Endodermal cell (in vitro differentiated cells): Measurements from ENCODE around the gene NCOR1. TPM values are rescaled to one million over a fixed set of nuclear protein-coding genes. Genes with fewer than 3 reads are reported as not detected.

Experiments
- DNase-seq: peaks from one replicate; pipeline ENCODE4 v3.0.0-alpha.2; 2017
- H3K27ac ChIP-seq: 2 replicates; pipeline ENCODE4 v1.5.1; 2013; ENCODE audit warnings: mild to moderate bottlenecking, low read depth, low read length, moderate library complexity
- H3K27me3 ChIP-seq: 2 replicates; pipeline ENCODE4 v1.6.1; 2013; ENCODE audit warnings: mild to moderate bottlenecking, low read length, moderate library complexity; ENCODE audit not compliant: insufficient read depth, control insufficient read depth, poor library complexity, severe bottlenecking
- H3K36me3 ChIP-seq: 2 replicates; pipeline ENCODE4 v1.7.0; 2013; ENCODE audit warnings: mild to moderate bottlenecking, low read length, moderate library complexity; ENCODE audit not compliant: control insufficient read depth, insufficient read depth
- H3K4me1 ChIP-seq: one replicate; pipeline ENCODE4 v1.7.0; 2013; ENCODE audit warnings: low read length; ENCODE audit not compliant: control insufficient read depth, insufficient read depth
- H3K4me3 ChIP-seq: 2 replicates; pipeline ENCODE4 v1.5.1; 2013; ENCODE audit warnings: mild to moderate bottlenecking, low read length, moderate library complexity
- H3K9ac ChIP-seq: 2 replicates; pipeline ENCODE4 v1.6.1; 2013; ENCODE audit warnings: mild to moderate bottlenecking, low read length, moderate library complexity; ENCODE audit not compliant: poor library complexity, severe bottlenecking; ENCODE audit errors: extremely low read depth
- H3K9me3 ChIP-seq: 2 replicates; pipeline ENCODE4 v1.6.1; 2013; ENCODE audit warnings: mild to moderate bottlenecking, low read length, moderate library complexity; ENCODE audit not compliant: control insufficient read depth
- H3K27ac Mint-ChIP-seq: 2 replicates; pipeline ENCODE4 v1.8.0; 2020; ENCODE audit warnings: mixed read lengths
- H3K27me3 Mint-ChIP-seq: 2 replicates; pipeline ENCODE4 v1.8.0; 2021; ENCODE audit warnings: mild to moderate bottlenecking, mixed read lengths; ENCODE audit not compliant: insufficient read depth
- H3K36me3 Mint-ChIP-seq: 2 replicates; pipeline ENCODE4 v1.8.0; 2020; ENCODE audit warnings: low read depth, mixed read lengths
- H3K4me1 Mint-ChIP-seq: 2 replicates; pipeline ENCODE4 v1.8.0; 2020; ENCODE audit warnings: mixed read lengths
- H3K4me3 Mint-ChIP-seq: 2 replicates; pipeline ENCODE4 v1.8.0; 2020; ENCODE audit warnings: mild to moderate bottlenecking, moderate library complexity, mixed read lengths
- H3K9me3 Mint-ChIP-seq: 2 replicates; pipeline ENCODE4 v1.8.0; 2020; ENCODE audit warnings: mild to moderate bottlenecking, mixed read lengths
- WGBS, 2 experiments: methylation state at CpG; one replicate each; pipeline versions ENCODE4 v1.1.5 to v1.1.7; 2013; ENCODE audit warnings: missing lambda C conversion rate in 2 of 2, mixed read lengths in 1 of 2; ENCODE audit not compliant: insufficient coverage in 1 of 2, insufficient read length in 1 of 2; 5-methylcytosine and 5-hydroxymethylcytosine counted together
- total RNA-seq, 2 donors: library from RNA; stranded (reverse); fragmentation: NEBNext Ultra II Directional in 1 of 2; extraction: Animal tissue kit (Norgen Biotek cat#: 25700) in 1 of 2; gene quantifications; 2 replicates in 1 of 2; 3 replicates in 1 of 2; pipeline ENCODE4 v1.2.1, GENCODE V29; 2021
- TF ChIP-seq, protein P1 (sequence below): fragments of 200-600 bp; sonication (generic); conservative IDR thresholded peaks from 2 replicates; pipeline ENCODE4 v1.5.0; 2021; ENCODE audit warnings: antibody characterized with exemption, mild to moderate bottlenecking

NCOR1 gene
- total RNA-seq, 2 donors from 2014 or later, result 112 to 141 TPM

- no peaks in the 10 kb centered on the region for H3K4me1 ChIP-seq
- H3K27me3 Mint-ChIP-seq, result no peaks in the 10 kb centered on the region
- 96 to 97% methylated on average over 4 of the region's 4 CpGs for WGBS, 2 experiments
- no peaks in the 10 kb centered on the region for H3K4me1 Mint-ChIP-seq
- no peak overlapping the region for H3K4me3 ChIP-seq
- no peak for DNase-seq
- H3K4me3 Mint-ChIP-seq, result no peak overlapping the region
- H3K27ac ChIP-seq, result no peak overlapping the region
- peaks cover 54% of the 10 kb centered on the region for H3K36me3 Mint-ChIP-seq
- TF ChIP-seq, protein P1, sequence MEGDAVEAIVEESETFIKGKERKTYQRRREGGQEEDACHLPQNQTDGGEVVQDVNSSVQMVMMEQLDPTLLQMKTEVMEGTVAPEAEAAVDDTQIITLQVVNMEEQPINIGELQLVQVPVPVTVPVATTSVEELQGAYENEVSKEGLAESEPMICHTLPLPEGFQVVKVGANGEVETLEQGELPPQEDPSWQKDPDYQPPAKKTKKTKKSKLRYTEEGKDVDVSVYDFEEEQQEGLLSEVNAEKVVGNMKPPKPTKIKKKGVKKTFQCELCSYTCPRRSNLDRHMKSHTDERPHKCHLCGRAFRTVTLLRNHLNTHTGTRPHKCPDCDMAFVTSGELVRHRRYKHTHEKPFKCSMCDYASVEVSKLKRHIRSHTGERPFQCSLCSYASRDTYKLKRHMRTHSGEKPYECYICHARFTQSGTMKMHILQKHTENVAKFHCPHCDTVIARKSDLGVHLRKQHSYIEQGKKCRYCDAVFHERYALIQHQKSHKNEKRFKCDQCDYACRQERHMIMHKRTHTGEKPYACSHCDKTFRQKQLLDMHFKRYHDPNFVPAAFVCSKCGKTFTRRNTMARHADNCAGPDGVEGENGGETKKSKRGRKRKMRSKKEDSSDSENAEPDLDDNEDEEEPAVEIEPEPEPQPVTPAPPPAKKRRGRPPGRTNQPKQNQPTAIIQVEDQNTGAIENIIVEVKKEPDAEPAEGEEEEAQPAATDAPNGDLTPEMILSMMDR, result no peak
- no peaks in the 10 kb centered on the region for H3K9me3 ChIP-seq
- no peaks in the 10 kb centered on the region for H3K27me3 ChIP-seq
- no peaks in the 10 kb centered on the region for H3K9me3 Mint-ChIP-seq
- H3K27ac Mint-ChIP-seq, result no peak overlapping the region
- H3K36me3 ChIP-seq, result peaks cover 78% of the 10 kb centered on the region
- H3K9ac ChIP-seq, result no peak overlapping the region
These were observed 24.5 kb downstream of the NCOR1 start for GRCh38 chr17:16190703-16191360.

DNA sequence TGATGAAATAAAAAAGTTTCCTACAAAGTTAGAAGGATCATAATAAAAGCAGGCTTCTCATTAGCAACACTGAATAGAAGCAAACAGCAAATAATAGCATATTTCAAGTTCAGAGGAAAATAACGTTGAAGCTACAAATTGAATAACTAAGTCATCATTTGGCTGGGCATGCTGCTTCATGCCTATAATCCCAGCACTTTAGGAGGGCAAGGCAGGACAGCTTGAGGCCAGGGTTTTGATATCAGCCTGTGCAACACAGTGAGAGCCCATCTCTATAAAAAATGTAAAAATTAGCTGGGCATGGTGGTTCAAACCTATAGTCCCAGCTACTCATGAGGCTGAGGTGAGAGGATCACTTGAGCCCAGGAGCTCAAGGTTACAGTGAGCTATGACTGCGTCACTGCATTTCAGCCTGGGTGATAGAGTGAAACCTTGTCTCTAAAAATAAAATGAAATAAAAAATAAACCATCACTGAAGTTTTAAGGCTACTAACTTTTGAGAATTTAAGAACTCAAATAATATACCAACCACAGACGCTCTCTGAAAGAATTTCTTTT is 25.5 kb downstream of the NCOR1 start:
- Mint-ChIP-seq H3K27ac (no peak overlapping the region), H3K27me3 (no peaks in the 10 kb centered on the region), H3K9me3 (no peaks in the 10 kb centered on the region), H3K36me3 (peaks cover 58% of the 10 kb centered on the region), H3K4me3 (no peak overlapping the region), H3K4me1 (no peaks in the 10 kb centered on the region)
- no peaks in the 10 kb centered on the region for H3K9me3 ChIP-seq
- no peaks in the 10 kb centered on the region for H3K4me1 ChIP-seq
- DNase-seq, result no peak
- no peak overlapping the region for H3K27ac ChIP-seq
- peaks cover 79% of the 10 kb centered on the region for H3K36me3 ChIP-seq
- TF ChIP-seq, protein P1, result no peak
- no peaks in the 10 kb centered on the region for H3K27me3 ChIP-seq
- WGBS, 2 experiments, result 92 to 94% methylated on average over 2 of the region's 3 CpGs
- H3K4me3 ChIP-seq, result no peak overlapping the region
- no peak overlapping the region for H3K9ac ChIP-seq

- Mint-ChIP-seq H3K4me3 (no peak overlapping the region), H3K4me1 (no peaks in the 10 kb centered on the region), H3K27me3 (no peaks in the 10 kb centered on the region), H3K27ac (no peak overlapping the region), H3K36me3 (peaks cover 63% of the 10 kb centered on the region), H3K9me3 (no peaks in the 10 kb centered on the region)
- no peak overlapping the region for H3K4me3 ChIP-seq
- peaks cover 82% of the 10 kb centered on the region for H3K36me3 ChIP-seq
- no peak overlapping the region for H3K27ac ChIP-seq
- 98 to 100% methylated on average over 3 to 5 of the region's 5 CpGs for WGBS, 2 experiments
- H3K9ac ChIP-seq, result no peak overlapping the region
- TF ChIP-seq, protein P1, result no peak
- H3K4me1 ChIP-seq, result no peaks in the 10 kb centered on the region
- H3K9me3 ChIP-seq, result no peaks in the 10 kb centered on the region
- H3K27me3 ChIP-seq, result no peaks in the 10 kb centered on the region
- no peak for DNase-seq
These were observed 27.7 kb downstream of the NCOR1 start for GRCh38 chr17:16187642-16188041.
